ENCODE measurements around the gene MDGA2. TPM values are rescaled to one million over a fixed set of nuclear protein-coding genes. Genes with fewer than 3 reads are reported as not detected.

The MDGA2 gene
- total RNA-seq, 6 experiments from 2014 or later = 0.17 to 0.53 (median 0.27) TPM; not detected in 3

DNA sequence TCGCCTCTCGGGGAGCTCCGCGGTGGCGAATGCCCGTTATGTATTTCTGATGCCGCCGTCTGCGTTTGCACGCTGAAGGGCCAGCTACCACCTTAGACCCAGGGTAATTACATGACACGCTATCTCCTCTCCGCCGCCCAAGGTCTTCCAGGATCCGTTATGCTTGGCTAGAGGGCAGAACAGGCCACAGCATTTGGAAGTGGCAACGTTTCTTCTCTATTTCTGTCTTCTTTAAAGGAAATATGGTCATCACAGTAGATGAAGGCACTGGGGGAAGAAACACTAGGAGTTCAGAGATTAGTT, 861 bp upstream of the MDGA2 start:
- Histone ChIP-seq H3K27me3 (peaks cover 0 to 20% of the 10 kb centered on the region in 2 donors), H3K4me3 (peak overlapping the region in 1 of 3 donors; percentile 21), H3K4me1 (peaks cover 0 to 10% (median 0%) of the 10 kb centered on the region in 4 donors), H3K9me3 (no peaks in the 10 kb centered on the region), H3K36me3 (no peaks in the 10 kb centered on the region), H3K27ac (no peak overlapping the region)
- DNase-seq (no peak), ATAC-seq (no peak)
- 5% methylated on average over 11 of the region's 15 CpGs for WGBS (ENCODE audit: insufficient coverage, low coverage, low lambda C conversion rate, missing lambda C conversion rate)
- TF ChIP-seq, protein P1, sequence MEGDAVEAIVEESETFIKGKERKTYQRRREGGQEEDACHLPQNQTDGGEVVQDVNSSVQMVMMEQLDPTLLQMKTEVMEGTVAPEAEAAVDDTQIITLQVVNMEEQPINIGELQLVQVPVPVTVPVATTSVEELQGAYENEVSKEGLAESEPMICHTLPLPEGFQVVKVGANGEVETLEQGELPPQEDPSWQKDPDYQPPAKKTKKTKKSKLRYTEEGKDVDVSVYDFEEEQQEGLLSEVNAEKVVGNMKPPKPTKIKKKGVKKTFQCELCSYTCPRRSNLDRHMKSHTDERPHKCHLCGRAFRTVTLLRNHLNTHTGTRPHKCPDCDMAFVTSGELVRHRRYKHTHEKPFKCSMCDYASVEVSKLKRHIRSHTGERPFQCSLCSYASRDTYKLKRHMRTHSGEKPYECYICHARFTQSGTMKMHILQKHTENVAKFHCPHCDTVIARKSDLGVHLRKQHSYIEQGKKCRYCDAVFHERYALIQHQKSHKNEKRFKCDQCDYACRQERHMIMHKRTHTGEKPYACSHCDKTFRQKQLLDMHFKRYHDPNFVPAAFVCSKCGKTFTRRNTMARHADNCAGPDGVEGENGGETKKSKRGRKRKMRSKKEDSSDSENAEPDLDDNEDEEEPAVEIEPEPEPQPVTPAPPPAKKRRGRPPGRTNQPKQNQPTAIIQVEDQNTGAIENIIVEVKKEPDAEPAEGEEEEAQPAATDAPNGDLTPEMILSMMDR (IDR thresholded peaks at IDR 0.05) = no peak
- TF ChIP-seq POLR2A (IDR thresholded peaks at IDR 0.05) = no peak
- intact Hi-C loops (cut with DNase I) = no loop called here

DNA sequence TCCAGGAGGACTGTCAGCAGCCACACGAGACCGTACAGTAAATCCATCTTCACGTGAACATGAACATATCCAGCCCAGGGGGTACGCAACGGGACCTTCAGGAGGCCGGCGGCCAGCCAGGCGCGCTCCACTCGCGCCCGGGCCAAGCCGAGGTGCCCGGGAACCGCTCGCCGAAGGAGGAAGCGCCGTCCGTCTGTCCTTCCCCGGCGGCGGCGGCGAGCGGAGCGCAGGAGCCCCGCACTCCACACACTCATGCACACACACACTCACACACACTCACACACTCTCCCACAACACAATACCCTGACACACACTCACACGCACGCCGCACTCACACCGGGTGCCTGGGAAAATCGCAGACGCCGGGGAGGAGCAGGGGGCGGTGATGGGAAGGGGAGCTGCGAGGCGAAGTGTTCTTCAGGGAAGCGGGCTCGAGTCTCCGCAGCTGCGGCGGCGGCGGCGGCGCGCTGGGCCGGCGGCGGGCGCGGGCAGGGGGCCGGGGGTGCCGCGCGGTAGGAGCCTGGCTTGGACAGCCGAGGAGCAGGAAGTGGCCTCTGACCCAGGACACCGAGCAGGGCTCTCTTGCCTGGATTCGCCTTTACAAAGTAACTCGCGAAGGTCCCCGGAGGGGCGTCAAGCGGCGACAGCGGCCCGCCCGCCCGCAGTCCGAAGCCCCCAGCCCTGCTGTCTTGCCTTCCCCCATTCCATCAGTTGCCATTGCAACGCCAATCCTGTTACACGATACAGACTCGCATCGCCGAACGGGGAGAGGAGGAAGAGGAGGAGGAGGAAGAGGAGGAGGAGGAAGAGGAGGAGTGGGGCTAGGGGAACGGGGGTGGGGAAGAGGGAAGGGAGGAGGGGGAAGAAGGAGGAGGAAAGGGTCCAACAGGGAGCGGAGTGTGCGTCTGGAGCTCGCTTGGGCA, 601 bp downstream of the MDGA2 start:
- no peak overlapping the region for H3K27ac ChIP-seq
- ATAC-seq (peak in 2 of 4 donors; percentile 14 to 16), DNase-seq (no peak)
- H3K9me3 ChIP-seq = no peaks in the 10 kb centered on the region
- peak overlapping the region in 1 of 3 donors; percentile 21 for H3K4me3 ChIP-seq
- peaks cover 0 to 10% (median 0%) of the 10 kb centered on the region in 4 donors for H3K4me1 ChIP-seq
- 3% methylated on average over 19 of the region's 81 CpGs for WGBS (ENCODE audit: insufficient coverage, low coverage, low lambda C conversion rate, missing lambda C conversion rate)
- no peaks in the 10 kb centered on the region for H3K36me3 ChIP-seq
- TF ChIP-seq, protein P1 (IDR thresholded peaks at IDR 0.05) = no peak
- no peak for TF ChIP-seq POLR2A (IDR thresholded peaks at IDR 0.05)
- H3K27me3 ChIP-seq = peaks cover 0 to 20% of the 10 kb centered on the region in 2 donors
- intact Hi-C loops (cut with DNase I) = no loop called here

DNA sequence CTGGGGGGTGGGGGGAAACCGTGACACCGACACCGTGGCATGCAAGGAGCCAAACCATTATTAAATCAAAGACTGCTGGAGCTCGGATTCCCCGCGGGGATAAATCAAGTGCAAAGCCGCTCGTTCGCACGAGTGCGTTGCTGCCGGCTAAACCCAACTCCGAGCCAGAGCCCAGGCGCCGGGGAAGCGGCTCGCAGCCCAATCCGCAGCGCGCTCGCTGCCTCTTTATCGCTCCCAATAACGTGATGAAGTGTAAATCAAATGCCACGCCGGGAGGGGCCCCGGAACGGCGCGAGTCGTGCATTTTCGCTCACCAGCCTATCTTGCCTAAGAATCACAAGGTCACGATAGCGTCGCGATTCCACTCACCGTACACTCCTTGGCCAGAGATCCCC, 1.3 kb downstream of the MDGA2 start:
- TF ChIP-seq POLR2A (IDR thresholded peaks at IDR 0.05) = no peak
- TF ChIP-seq, protein P1 (IDR thresholded peaks at IDR 0.05) = no peak
- H3K9me3 ChIP-seq = no peaks in the 10 kb centered on the region
- no peak for DNase-seq
- no peak for ATAC-seq
- H3K27ac ChIP-seq = no peak overlapping the region
- H3K36me3 ChIP-seq = no peaks in the 10 kb centered on the region
- 15% methylated on average over 7 of the region's 36 CpGs for WGBS (ENCODE audit: insufficient coverage, low coverage, low lambda C conversion rate, missing lambda C conversion rate)
- intact Hi-C loops (cut with DNase I) = no loop called here
- H3K4me3 ChIP-seq = peak overlapping the region in 1 of 3 donors; percentile 7
- peaks cover 0 to 20% of the 10 kb centered on the region in 2 donors for H3K27me3 ChIP-seq
- peaks cover 0 to 10% (median 0%) of the 10 kb centered on the region in 4 donors for H3K4me1 ChIP-seq

DNA sequence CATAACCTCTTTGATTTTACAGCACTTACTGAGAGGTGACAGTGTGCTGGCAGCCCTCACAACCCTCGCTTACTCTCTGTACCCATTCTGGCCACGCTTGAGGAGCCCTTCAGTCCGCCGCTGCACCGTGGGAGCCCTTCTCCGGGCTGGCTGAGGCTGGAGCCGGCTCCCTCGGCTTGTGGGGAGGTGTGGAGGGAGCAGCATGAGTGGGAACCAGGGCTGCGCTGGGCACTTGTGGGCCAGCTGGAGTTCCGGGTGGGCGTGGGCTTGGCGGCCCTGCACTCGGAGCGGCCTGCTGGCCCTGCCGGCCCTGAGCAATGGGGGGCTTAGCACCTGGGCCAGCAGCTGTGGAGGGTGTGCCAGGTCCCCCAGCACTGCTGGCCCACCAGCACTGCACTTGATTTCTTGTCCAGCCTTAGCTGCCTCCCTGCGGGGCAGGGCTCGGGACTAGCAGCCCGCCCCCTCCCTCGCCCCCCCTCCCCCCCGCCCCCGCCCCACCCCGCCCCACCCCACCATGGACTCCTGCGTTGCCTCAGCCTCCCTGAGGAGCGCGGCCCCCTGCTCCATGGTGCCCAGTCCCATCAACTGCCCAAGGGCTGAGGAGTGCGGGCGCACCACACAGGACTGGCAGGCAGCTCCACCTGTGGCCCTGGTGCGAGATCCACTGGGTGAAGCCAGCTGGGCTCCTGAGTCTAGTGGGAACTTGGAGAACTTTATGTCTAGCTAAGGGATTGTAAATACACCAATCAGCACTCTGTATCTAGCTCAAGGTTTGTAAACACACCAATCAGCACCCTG, 9.9 kb downstream of the MDGA2 start:
- Histone ChIP-seq H3K27me3 (no peaks in the 10 kb centered on the region), H3K27ac (no peak overlapping the region), H3K36me3 (no peaks in the 10 kb centered on the region), H3K4me1 (no peaks in the 10 kb centered on the region), H3K4me3 (no peak overlapping the region), H3K9me3 (no peaks in the 10 kb centered on the region)
- ATAC-seq (no peak), DNase-seq (peak in 1 of 3 donors; percentile 51)
- TF ChIP-seq POLR2A (IDR thresholded peaks at IDR 0.05) = no peak
- TF ChIP-seq, protein P1 (IDR thresholded peaks at IDR 0.05) = no peak
- WGBS (ENCODE audit: insufficient coverage, low coverage, low lambda C conversion rate, missing lambda C conversion rate) = 90% methylated on average over 6 of the region's 28 CpGs
- intact Hi-C loops (cut with DNase I) = no loop called here

All from right lobe of liver (tissue), 6 donors.